A673 (cell line): ENCODE data around the gene SUPT4H1. TPM values are rescaled to one million over a fixed set of nuclear protein-coding genes. Genes with fewer than 3 reads are reported as not detected.

Source experiments
- BruUV-seq: library from RNA; stranded (reverse); fragments of 400-500 nt; replicated peaks from 2 replicates; lab custom pipeline; 2021; lab: Mats Ljungman, UMichigan
- CTCF ChIA-PET: fragments of 300-600 bp; sonication (Branson Sonifier 250); formaldehyde crosslinking; loops from one replicate; lab custom pipeline; 2022; ENCODE audit warnings: antibody characterized with exemption; lab: Charles Lee
- POLR2A ChIA-PET: fragments of 300-600 bp; sonication (Branson Sonifier 250); formaldehyde crosslinking; loops from one replicate; lab custom pipeline; 2022; ENCODE audit warnings: antibody characterized with exemption; ENCODE audit not compliant: low non-redundant PET; lab: Charles Lee
- DNase-seq: peaks from one replicate; pipeline ENCODE4 v3.0.0-alpha.2; 2015; ENCODE audit warnings: low spot score
- H3K27ac ChIP-seq: fragments of 200-600 bp; sonication (generic); 2 replicates; pipeline ENCODE4 v1.5.1; 2016; ENCODE audit warnings: mixed run types, low read depth, mild to moderate bottlenecking, mixed read lengths, antibody characterized with exemption, low read length; ENCODE audit not compliant: poor library complexity, severe bottlenecking
- H3K27me3 ChIP-seq: fragments of 200-600 bp; sonication (generic); replicated peaks from 2 replicates; pipeline ENCODE4 v1.6.1; 2017; ENCODE audit warnings: mixed run types, low read depth, mild to moderate bottlenecking, mixed read lengths, antibody characterized with exemption, low read length; ENCODE audit not compliant: insufficient read depth, poor library complexity
- H3K36me3 ChIP-seq: fragments of 200-600 bp; sonication (generic); 2 replicates; pipeline ENCODE4 v1.6.1; 2016; ENCODE audit warnings: mixed run types, mild to moderate bottlenecking, mixed read lengths, antibody characterized with exemption, low read length; ENCODE audit not compliant: insufficient read depth, poor library complexity, severe bottlenecking
- H3K4me1 ChIP-seq: fragments of 200-600 bp; sonication (generic); 2 replicates; pipeline ENCODE4 v1.6.1; 2017; ENCODE audit warnings: mixed run types, mild to moderate bottlenecking, mixed read lengths, antibody characterized with exemption, low read length; ENCODE audit not compliant: insufficient read depth, poor library complexity, severe bottlenecking
- H3K4me3 ChIP-seq: fragments of 200-600 bp; sonication (generic); 2 replicates; pipeline ENCODE4 v1.5.1; 2016; ENCODE audit warnings: low read depth, mixed run types, mild to moderate bottlenecking, mixed read lengths, low read length; ENCODE audit not compliant: poor library complexity, severe bottlenecking
- H3K9me3 ChIP-seq: fragments of 200-600 bp; sonication (generic); 2 replicates; pipeline ENCODE4 v1.6.1; 2016; ENCODE audit warnings: mixed run types, low read depth, mild to moderate bottlenecking, mixed read lengths, antibody characterized with exemption, low read length; ENCODE audit not compliant: poor library complexity, severe bottlenecking
- CTCF ChIP-seq: fragments of 300-800, 200-600 bp; sonication (generic); conservative IDR thresholded peaks from 2 replicates; pipeline ENCODE4 v1.5.1; 2017; ENCODE audit warnings: low read depth, mild to moderate bottlenecking, antibody characterized with exemption, low read length, moderate library complexity, mixed read lengths
- EZH2 ChIP-seq: fragments of 200-600 bp; sonication (generic); IDR thresholded peaks from 2 replicates; pipeline ENCODE4 v1.6.1; 2017; ENCODE audit warnings: borderline replicate concordance, low read depth, mild to moderate bottlenecking, mixed read lengths, antibody characterized with exemption, low read length; ENCODE audit not compliant: poor library complexity, severe bottlenecking
- intact Hi-C: fragments of 100-400 bp; cut with micrococcal nuclease; formaldehyde crosslinking; loops from one replicate; pipeline ENCODE4 v1.10.0; 2022; ENCODE audit not compliant: unreplicated experiment
- total RNA-seq: library from RNA; stranded (reverse); gene quantifications from 2 replicates; pipeline ENCODE4 v1.2.3, GENCODE V29; 2021

SUPT4H1 gene
- total RNA-seq, 1 experiment from 2014 or later = 106 TPM

GRCh38 chr17:58320570-58321323 lies 31.3 kb downstream of the SUPT4H1 start:
- DNase-seq = no peak
- H3K27ac ChIP-seq = no peak overlapping the region
- BruUV-seq = no TSS peak
- intact Hi-C loops = no loop called here
- ChIA-PET POLR2A (interaction anchor here (0.7 kb wide), 1 partner anchor 29 kb away, joined by 9 read pairs; no protein-coding TSS in a partner anchor), CTCF (interaction anchor here (0.6 kb wide), 1 partner anchor 96 kb away, joined by 5 read pairs; no protein-coding TSS in a partner anchor)
- H3K27me3 ChIP-seq = no peaks in the 10 kb centered on the region
- H3K4me3 ChIP-seq = no peak overlapping the region
- H3K4me1 ChIP-seq = no peaks in the 10 kb centered on the region
- H3K9me3 ChIP-seq = no peaks in the 10 kb centered on the region
- H3K36me3 ChIP-seq = no peaks in the 10 kb centered on the region
- TF ChIP-seq EZH2 = no peak
- TF ChIP-seq CTCF = no peak

GRCh38 chr17:58320163-58320558 lies 31.8 kb downstream of the SUPT4H1 start:
- H3K4me3 ChIP-seq = no peak overlapping the region
- intact Hi-C loops = no loop called here
- CTCF ChIA-PET = no interaction called here
- POLR2A ChIA-PET = no interaction called here
- no peak for DNase-seq
- H3K27me3 ChIP-seq = no peaks in the 10 kb centered on the region
- no peaks in the 10 kb centered on the region for H3K4me1 ChIP-seq
- H3K9me3 ChIP-seq = no peaks in the 10 kb centered on the region
- BruUV-seq = no TSS peak
- TF ChIP-seq CTCF (no peak), EZH2 (no peak)
- no peaks in the 10 kb centered on the region for H3K36me3 ChIP-seq
- no peak overlapping the region for H3K27ac ChIP-seq

GRCh38 chr17:58319173-58320162 lies 32.5 kb downstream of the SUPT4H1 start:
- H3K27ac ChIP-seq = no peak overlapping the region
- TF ChIP-seq EZH2 (no peak), CTCF (no peak)
- no peaks in the 10 kb centered on the region for H3K36me3 ChIP-seq
- H3K4me1 ChIP-seq = peaks cover 3% of the 10 kb centered on the region
- H3K9me3 ChIP-seq = no peaks in the 10 kb centered on the region
- H3K4me3 ChIP-seq = no peak overlapping the region
- intact Hi-C loops = loop anchor here (5.0 kb wide), 1 partner anchor 128 kb away; no protein-coding TSS in a partner anchor
- CTCF ChIA-PET = no interaction called here
- no peaks in the 10 kb centered on the region for H3K27me3 ChIP-seq
- DNase-seq = no peak
- BruUV-seq = no TSS peak
- POLR2A ChIA-PET = no interaction called here
